Activated T-helper 9 cell treated with anti-CD3 and anti-CD28 coated beads, Interleukin-2, amount 50 U/mL, for 16 hours (primary cell): ENCODE results near the gene MAPK11.

Source experiments
- DNase-seq: peaks from one replicate; pipeline ENCODE4 v3.0.0-alpha.2; 2020; ENCODE audit warnings: low read depth

MAPK11 gene

GRCh38 chr22:50293441-50294318, 23.5 kb upstream of the MAPK11 start:
- DNase-seq, result no peak

- no peak for DNase-seq
These were observed 22.7 kb upstream of the MAPK11 start for GRCh38 chr22:50292643-50293440.

- no peak for DNase-seq
These were observed 19.9 kb upstream of the MAPK11 start for GRCh38 chr22:50289942-50290630.

GRCh38 chr22:50289151-50289941, 19.2 kb upstream of the MAPK11 start:
- DNase-seq, result no peak

- DNase-seq, result no peak
These were observed 17.6 kb upstream of the MAPK11 start for GRCh38 chr22:50287731-50288130.

- DNase-seq, result no peak
These were observed 16.6 kb upstream of the MAPK11 start for GRCh38 chr22:50286701-50287318.

- DNase-seq, result no peak
These were observed 16.1 kb upstream of the MAPK11 start for GRCh38 chr22:50286275-50286674.

GRCh38 chr22:50285568-50286229, 15.5 kb upstream of the MAPK11 start:
- no peak for DNase-seq

GRCh38 chr22:50284479-50284878, 14.3 kb upstream of the MAPK11 start:
- no peak for DNase-seq

GRCh38 chr22:50283821-50284220, 13.6 kb upstream of the MAPK11 start:
- DNase-seq, result no peak

- no peak for DNase-seq
These were observed 12.4 kb upstream of the MAPK11 start for GRCh38 chr22:50282361-50283155.

- no peak for DNase-seq
These were observed 11.8 kb upstream of the MAPK11 start for GRCh38 chr22:50281957-50282356.

GRCh38 chr22:50281384-50281760, 11.2 kb upstream of the MAPK11 start:
- DNase-seq, result no peak

GRCh38 chr22:50280708-50281383, 10.7 kb upstream of the MAPK11 start:
- DNase-seq, result no peak

GRCh38 chr22:50280022-50280707, 10.0 kb upstream of the MAPK11 start:
- DNase-seq, result no peak

- no peak for DNase-seq
These were observed 8.9 kb upstream of the MAPK11 start for GRCh38 chr22:50278956-50279619.

GRCh38 chr22:50278461-50278860, 8.3 kb upstream of the MAPK11 start:
- no peak for DNase-seq

GRCh38 chr22:50277761-50278160, 7.6 kb upstream of the MAPK11 start:
- no peak for DNase-seq
